GM12864 (cell line): ENCODE measurements around the gene TMEM213.

ENCODE experiments used
- DNase-seq: peaks from one replicate; pipeline ENCODE4 v3.0.0-alpha.2; 2011; ENCODE audit warnings: low read depth
- H3K4me3 ChIP-seq: 2 replicates; pipeline ENCODE4 v1.5.1; 2011; ENCODE audit warnings: mild to moderate bottlenecking, low read depth, low read length, control low read depth
- TF ChIP-seq, protein P1 (sequence below): IDR thresholded peaks from 2 replicates; pipeline ENCODE4 v1.5.1; 2011; ENCODE audit warnings: low read depth, mild to moderate bottlenecking, moderate library complexity, low read length, control low read depth, inconsistent platforms; ENCODE audit errors: missing control alignments

Gene TMEM213

DNA sequence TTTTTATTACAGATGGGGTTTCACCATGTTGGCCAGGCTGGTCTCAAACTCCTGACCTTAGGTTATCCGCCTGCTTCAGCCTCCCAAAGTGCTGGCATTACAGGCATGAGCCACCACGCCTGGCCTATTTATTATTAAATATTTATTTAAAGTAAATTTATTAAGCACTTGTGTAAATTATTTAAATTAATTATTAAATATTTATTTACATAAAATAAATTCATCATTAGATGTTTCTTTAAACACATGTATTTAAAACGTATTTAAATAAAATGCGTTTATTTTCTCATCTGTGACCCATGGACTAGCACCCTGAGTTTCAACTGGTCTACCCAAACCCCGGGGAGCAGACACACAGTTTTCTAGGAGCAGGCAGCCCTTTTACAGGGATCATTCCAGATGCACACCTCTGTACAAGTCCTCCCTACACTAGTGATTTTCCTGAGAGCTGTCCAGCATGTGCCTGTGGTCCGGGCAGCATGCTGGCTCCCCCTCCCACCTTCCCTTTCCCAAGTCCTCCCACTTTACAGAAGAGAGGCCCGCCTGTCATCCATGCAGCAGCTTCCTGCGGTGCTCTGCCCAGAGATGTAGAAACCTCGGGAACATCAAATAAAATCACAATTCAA lies 89.4 kb downstream of the TMEM213 start:
- TF ChIP-seq, protein P1, sequence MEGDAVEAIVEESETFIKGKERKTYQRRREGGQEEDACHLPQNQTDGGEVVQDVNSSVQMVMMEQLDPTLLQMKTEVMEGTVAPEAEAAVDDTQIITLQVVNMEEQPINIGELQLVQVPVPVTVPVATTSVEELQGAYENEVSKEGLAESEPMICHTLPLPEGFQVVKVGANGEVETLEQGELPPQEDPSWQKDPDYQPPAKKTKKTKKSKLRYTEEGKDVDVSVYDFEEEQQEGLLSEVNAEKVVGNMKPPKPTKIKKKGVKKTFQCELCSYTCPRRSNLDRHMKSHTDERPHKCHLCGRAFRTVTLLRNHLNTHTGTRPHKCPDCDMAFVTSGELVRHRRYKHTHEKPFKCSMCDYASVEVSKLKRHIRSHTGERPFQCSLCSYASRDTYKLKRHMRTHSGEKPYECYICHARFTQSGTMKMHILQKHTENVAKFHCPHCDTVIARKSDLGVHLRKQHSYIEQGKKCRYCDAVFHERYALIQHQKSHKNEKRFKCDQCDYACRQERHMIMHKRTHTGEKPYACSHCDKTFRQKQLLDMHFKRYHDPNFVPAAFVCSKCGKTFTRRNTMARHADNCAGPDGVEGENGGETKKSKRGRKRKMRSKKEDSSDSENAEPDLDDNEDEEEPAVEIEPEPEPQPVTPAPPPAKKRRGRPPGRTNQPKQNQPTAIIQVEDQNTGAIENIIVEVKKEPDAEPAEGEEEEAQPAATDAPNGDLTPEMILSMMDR: no peak
- H3K4me3 ChIP-seq: no peak overlapping the region
- no peak for DNase-seq
